IPS-15b (cell line): Measurements from ENCODE around the gene CCDC170.

ENCODE experiments used
- H3K27me3 ChIP-seq: one replicate; pipeline ENCODE4 v1.6.1; 2013; ENCODE audit warnings: low read length; ENCODE audit not compliant: control insufficient read depth, insufficient read depth
- H3K36me3 ChIP-seq: one replicate; pipeline ENCODE4 v1.6.1; 2013; ENCODE audit warnings: low read length; ENCODE audit not compliant: control insufficient read depth, insufficient read depth
- H3K4me1 ChIP-seq: one replicate; pipeline ENCODE4 v1.6.1; 2013; ENCODE audit warnings: mild to moderate bottlenecking, low read length; ENCODE audit not compliant: control insufficient read depth, insufficient read depth
- H3K4me3 ChIP-seq: one replicate; pipeline ENCODE4 v1.5.1; 2013; ENCODE audit warnings: low read depth, low read length
- H3K9ac ChIP-seq: one replicate; pipeline ENCODE4 v1.6.1; 2013; ENCODE audit warnings: low read depth, mild to moderate bottlenecking, low read length
- H3K9me3 ChIP-seq: one replicate; pipeline ENCODE4 v1.6.1; 2013; ENCODE audit warnings: mild to moderate bottlenecking, low read length; ENCODE audit not compliant: control insufficient read depth, insufficient read depth

The CCDC170 gene

GRCh38 chr6:151551223-151551857, 57.5 kb downstream of the CCDC170 start:
- Histone ChIP-seq H3K9ac (no peak overlapping the region), H3K4me3 (no peak overlapping the region), H3K4me1 (no peaks in the 10 kb centered on the region)

DNA sequence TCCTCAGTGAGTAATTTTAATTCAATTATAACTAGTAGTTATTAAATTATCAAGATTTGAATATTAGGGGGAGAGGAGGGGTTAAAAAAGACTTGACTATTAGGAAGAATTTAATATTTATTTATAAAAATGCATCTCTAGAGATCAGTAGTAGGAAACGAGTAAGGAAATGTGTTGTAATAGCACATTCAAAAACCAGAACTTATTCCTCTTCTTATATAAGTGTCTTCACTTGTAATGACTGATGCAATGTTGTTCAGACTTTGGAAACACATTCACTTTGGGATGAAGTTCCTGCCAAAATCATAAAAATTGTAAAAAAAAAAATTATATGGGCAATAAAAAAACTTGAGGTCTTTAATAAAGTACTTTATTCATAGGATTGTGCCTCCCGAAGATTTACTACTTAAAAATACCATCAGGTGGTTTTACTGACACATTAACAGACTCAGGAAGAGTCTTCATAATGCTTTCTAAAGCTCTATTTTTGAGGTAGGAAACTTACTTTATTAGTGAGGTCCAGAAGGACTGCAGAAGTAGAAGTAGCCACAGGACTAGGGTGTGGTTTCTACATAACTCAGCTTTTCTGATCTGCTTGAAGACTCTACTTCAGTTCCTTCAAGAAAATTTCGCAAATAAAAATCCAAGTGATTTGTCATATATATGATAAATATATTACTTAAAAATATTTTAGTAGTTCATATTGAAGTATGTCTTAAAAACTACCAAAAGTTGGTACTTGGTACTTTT, 59.8 kb downstream of the CCDC170 start:
- Histone ChIP-seq H3K9ac (no peak overlapping the region), H3K9me3 (no peaks in the 10 kb centered on the region), H3K4me3 (no peak overlapping the region), H3K36me3 (no peaks in the 10 kb centered on the region), H3K4me1 (no peaks in the 10 kb centered on the region), H3K27me3 (no peaks in the 10 kb centered on the region)

More at GRCh38 chr6:151551223-151551857, 57.5 kb downstream of the CCDC170 start:
- Histone ChIP-seq H3K27me3 (no peaks in the 10 kb centered on the region), H3K36me3 (no peaks in the 10 kb centered on the region), H3K9me3 (no peaks in the 10 kb centered on the region)

- Histone ChIP-seq H3K36me3 (peaks cover 2% of the 10 kb centered on the region), H3K27me3 (no peaks in the 10 kb centered on the region), H3K9ac (no peak overlapping the region), H3K9me3 (no peaks in the 10 kb centered on the region), H3K4me3 (no peak overlapping the region), H3K4me1 (no peaks in the 10 kb centered on the region)
These were observed 67.4 kb downstream of the CCDC170 start for GRCh38 chr6:151561238-151561637.

DNA sequence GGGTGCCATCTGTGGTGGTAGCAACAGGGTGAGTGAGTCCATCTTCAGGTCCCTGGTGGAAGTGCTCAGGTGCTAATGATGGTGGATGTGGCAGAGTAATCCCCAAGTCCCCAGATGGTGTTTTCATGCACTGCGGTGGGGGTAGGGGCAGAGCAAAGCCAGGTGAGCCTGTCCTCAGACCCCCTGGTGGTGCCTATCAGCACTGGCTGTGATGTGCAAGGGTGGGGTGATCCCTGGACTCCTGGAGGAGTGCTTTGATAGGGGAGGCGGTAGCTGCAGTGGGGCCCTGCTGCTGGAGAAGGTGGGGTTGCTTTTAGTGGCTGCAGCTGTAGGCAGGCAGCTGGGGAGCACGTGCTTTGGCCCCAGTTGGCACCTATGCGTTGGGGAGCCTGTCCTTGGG, 70.8 kb downstream of the CCDC170 start:
- Histone ChIP-seq H3K9ac (no peak overlapping the region), H3K9me3 (no peaks in the 10 kb centered on the region), H3K4me3 (no peak overlapping the region), H3K36me3 (peaks cover 2% of the 10 kb centered on the region), H3K4me1 (no peaks in the 10 kb centered on the region), H3K27me3 (no peaks in the 10 kb centered on the region)

DNA sequence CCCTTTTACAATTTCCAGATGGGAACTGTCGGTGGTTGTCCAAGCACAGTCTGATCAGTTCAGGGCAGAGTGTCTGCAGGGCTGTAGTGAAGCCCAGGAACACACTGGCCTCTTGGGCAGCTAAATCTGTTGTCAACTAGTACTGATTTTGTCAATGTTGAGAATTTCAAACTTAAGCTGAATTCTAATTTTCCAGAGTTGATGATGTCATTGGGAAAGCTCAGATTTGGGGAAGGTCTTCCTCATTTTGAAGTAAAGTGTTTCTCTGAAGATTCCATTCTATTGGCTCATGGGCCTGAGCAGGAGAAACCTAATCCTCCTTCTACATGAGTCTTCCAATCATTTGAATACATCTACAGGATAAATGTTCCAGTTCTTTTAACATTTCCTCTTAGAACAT, 72.1 kb downstream of the CCDC170 start:
- H3K9me3 ChIP-seq: no peaks in the 10 kb centered on the region
- peaks cover 2% of the 10 kb centered on the region for H3K36me3 ChIP-seq
- no peak overlapping the region for H3K4me3 ChIP-seq
- H3K9ac ChIP-seq: no peak overlapping the region
- H3K27me3 ChIP-seq: no peaks in the 10 kb centered on the region
- H3K4me1 ChIP-seq: no peaks in the 10 kb centered on the region

- Histone ChIP-seq H3K36me3 (peaks cover 2% of the 10 kb centered on the region), H3K4me3 (no peak overlapping the region), H3K27me3 (no peaks in the 10 kb centered on the region), H3K4me1 (no peaks in the 10 kb centered on the region), H3K9me3 (no peaks in the 10 kb centered on the region), H3K9ac (no peak overlapping the region)
These were observed 72.7 kb downstream of the CCDC170 start for GRCh38 chr6:151566557-151566956.

GRCh38 chr6:151576633-151577032, 82.8 kb downstream of the CCDC170 start:
- H3K9ac ChIP-seq: no peak overlapping the region
- no peak overlapping the region for H3K4me3 ChIP-seq
- H3K27me3 ChIP-seq: no peaks in the 10 kb centered on the region
- no peaks in the 10 kb centered on the region for H3K9me3 ChIP-seq
- no peaks in the 10 kb centered on the region for H3K4me1 ChIP-seq
- no peaks in the 10 kb centered on the region for H3K36me3 ChIP-seq

GRCh38 chr6:151577257-151577656, 83.4 kb downstream of the CCDC170 start:
- no peaks in the 10 kb centered on the region for H3K9me3 ChIP-seq
- no peak overlapping the region for H3K4me3 ChIP-seq
- H3K9ac ChIP-seq: no peak overlapping the region
- H3K4me1 ChIP-seq: no peaks in the 10 kb centered on the region
- no peaks in the 10 kb centered on the region for H3K27me3 ChIP-seq
- no peaks in the 10 kb centered on the region for H3K36me3 ChIP-seq

DNA sequence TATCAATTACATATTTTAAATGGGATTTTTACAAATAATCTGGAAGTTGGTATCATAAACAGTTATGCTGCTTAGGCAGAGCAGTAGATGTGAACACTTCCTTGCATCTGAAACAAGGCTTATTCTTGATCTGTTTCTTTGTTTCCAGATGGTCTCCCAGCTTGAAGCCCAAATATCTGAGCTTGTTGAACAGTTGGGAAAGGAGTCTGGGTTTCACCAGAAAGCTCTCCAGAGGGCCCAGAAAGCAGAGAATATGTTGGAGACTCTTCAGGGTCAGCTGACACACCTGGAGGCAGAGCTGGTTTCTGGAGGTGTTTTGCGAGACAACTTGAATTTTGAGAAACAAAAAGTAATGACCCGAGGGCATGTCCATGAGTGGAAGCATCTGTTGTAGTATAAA, 91.9 kb downstream of the CCDC170 start:
- Histone ChIP-seq H3K9ac (no peak overlapping the region), H3K36me3 (no peaks in the 10 kb centered on the region), H3K4me3 (no peak overlapping the region), H3K9me3 (no peaks in the 10 kb centered on the region), H3K4me1 (peaks cover 10% of the 10 kb centered on the region), H3K27me3 (no peaks in the 10 kb centered on the region)

DNA sequence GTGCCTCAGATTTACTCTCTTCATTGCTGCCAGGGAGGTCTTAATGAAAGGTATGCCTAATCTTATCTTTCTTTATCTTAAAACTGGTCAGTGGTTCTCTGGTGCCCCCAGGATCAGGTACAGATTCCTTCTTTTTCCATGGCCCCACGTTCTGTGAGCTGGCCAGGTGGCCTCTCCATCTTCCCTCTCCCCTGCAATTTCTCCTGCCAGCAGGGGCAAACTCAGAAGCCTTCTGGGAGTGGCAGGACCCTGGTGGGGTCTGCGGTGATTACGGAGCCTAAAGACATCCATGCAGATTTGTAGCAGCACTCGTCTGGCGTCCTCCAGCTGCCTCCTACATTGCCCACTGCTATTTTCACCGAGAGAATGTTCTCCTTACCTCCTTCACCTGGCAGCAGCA, 95.8 kb downstream of the CCDC170 start:
- Histone ChIP-seq H3K36me3 (no peaks in the 10 kb centered on the region), H3K9ac (no peak overlapping the region), H3K4me1 (peaks cover 6% of the 10 kb centered on the region), H3K9me3 (peaks cover 4% of the 10 kb centered on the region), H3K27me3 (no peaks in the 10 kb centered on the region), H3K4me3 (no peak overlapping the region)

GRCh38 chr6:151590742-151591141, 96.9 kb downstream of the CCDC170 start:
- Histone ChIP-seq H3K36me3 (no peaks in the 10 kb centered on the region), H3K27me3 (no peaks in the 10 kb centered on the region), H3K9ac (no peak overlapping the region), H3K4me3 (no peak overlapping the region), H3K9me3 (peaks cover 4% of the 10 kb centered on the region), H3K4me1 (no peaks in the 10 kb centered on the region)

GRCh38 chr6:151592449-151593159, 98.8 kb downstream of the CCDC170 start:
- Histone ChIP-seq H3K9me3 (peaks cover 4% of the 10 kb centered on the region), H3K36me3 (no peaks in the 10 kb centered on the region), H3K27me3 (no peaks in the 10 kb centered on the region), H3K9ac (no peak overlapping the region), H3K4me3 (no peak overlapping the region), H3K4me1 (no peaks in the 10 kb centered on the region)
